Immature natural killer cell (primary cell): Measurements from ENCODE around the gene DAND5. TPM values are rescaled to one million over a fixed set of nuclear protein-coding genes. Genes with fewer than 3 reads are reported as not detected.

ENCODE experiments used
- DNase-seq, 3 donors: peaks; one replicate each; pipeline ENCODE4 v3.0.0; 2022; ENCODE audit warnings: mixed read lengths in 1 of 3
- H3K27ac Mint-ChIP-seq, 6 donors: one replicate each; pipeline ENCODE4 v1.8.0; 2020; ENCODE audit warnings: mixed read lengths in 6 of 6, mild to moderate bottlenecking in 5 of 6, inconsistent platforms in 4 of 6, moderate library complexity in 3 of 6
- H3K27me3 Mint-ChIP-seq, 3 donors: one replicate each; pipeline ENCODE4 v1.8.0; 2020 to 2021; ENCODE audit warnings: low read depth in 3 of 3, mild to moderate bottlenecking in 3 of 3, mixed read lengths in 3 of 3, moderate library complexity in 3 of 3, inconsistent platforms in 1 of 3
- H3K36me3 Mint-ChIP-seq, 3 donors: one replicate each; pipeline ENCODE4 v1.8.0; 2020; ENCODE audit warnings: mixed read lengths in 3 of 3, inconsistent platforms in 2 of 3, mild to moderate bottlenecking in 2 of 3
- H3K4me1 Mint-ChIP-seq, 2 donors: one replicate each; pipeline ENCODE4 v1.8.0; 2020; ENCODE audit warnings: inconsistent platforms in 2 of 2, mild to moderate bottlenecking in 2 of 2, mixed read lengths in 2 of 2, moderate library complexity in 1 of 2
- H3K4me3 Mint-ChIP-seq, 5 donors: one replicate each; pipeline ENCODE4 v1.8.0; 2020; ENCODE audit warnings: mild to moderate bottlenecking in 5 of 5, mixed read lengths in 5 of 5, inconsistent platforms in 3 of 5, moderate library complexity in 3 of 5
- H3K9me3 Mint-ChIP-seq, 6 donors: one replicate each; pipeline ENCODE4 v1.8.0; 2020; ENCODE audit warnings: mild to moderate bottlenecking in 6 of 6, mixed read lengths in 6 of 6, inconsistent platforms in 4 of 6, moderate library complexity in 3 of 6
- polyA plus RNA-seq, 3 donors: library from polyadenylated mRNA; unstranded; fragments of 300-500 nt; fragmentation: Illumina TruSeq; gene quantifications; one replicate each; pipeline ENCODE4 v1.2.3, GENCODE V29; 2021

Gene DAND5
- polyA plus RNA-seq, 3 donors from 2014 or later, result not detected

DNA sequence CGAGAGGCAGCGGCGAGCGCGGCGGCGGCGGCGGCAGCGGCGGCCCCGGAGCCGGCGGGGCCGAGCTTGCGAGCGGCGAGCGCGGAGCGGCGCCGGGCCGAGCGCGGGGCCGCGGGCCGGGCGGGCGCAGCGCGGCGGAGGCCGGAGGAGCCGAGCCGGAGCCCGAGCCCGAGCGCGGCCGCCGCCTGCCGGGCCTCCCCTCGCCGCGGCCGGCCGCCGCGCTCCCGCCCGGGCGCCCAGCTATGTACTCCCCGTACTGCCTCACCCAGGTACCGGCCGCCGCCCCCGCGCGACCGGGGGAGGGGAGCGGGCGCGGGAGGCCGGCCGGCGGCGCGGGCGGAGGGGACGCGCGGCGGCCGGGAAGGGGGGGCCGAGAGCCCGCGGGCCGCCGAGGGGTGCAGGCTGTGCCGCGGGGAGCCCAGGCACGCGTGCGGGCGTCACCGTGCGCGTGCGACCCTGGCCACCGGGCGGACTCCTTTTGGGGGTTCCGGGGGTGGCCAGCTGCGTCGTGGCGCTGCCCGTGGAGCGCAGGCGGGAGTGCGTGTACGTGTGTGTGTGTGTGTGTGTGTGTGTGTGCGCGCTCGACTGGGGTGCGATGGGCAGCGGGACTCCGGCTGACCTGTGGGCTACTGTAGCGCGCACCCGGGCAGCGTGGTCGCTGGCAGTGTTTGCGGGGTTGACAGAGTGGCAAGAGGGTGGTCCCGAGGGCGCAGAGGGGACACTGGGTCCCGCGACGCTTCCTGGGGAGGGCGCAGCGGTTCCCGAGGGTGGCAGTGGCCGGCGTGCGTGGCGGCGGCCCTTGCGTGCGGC is 26.4 kb downstream of the DAND5 start:
- peak overlapping the region in 1 of 6 donors; percentile 17 for H3K27ac Mint-ChIP-seq

DNA sequence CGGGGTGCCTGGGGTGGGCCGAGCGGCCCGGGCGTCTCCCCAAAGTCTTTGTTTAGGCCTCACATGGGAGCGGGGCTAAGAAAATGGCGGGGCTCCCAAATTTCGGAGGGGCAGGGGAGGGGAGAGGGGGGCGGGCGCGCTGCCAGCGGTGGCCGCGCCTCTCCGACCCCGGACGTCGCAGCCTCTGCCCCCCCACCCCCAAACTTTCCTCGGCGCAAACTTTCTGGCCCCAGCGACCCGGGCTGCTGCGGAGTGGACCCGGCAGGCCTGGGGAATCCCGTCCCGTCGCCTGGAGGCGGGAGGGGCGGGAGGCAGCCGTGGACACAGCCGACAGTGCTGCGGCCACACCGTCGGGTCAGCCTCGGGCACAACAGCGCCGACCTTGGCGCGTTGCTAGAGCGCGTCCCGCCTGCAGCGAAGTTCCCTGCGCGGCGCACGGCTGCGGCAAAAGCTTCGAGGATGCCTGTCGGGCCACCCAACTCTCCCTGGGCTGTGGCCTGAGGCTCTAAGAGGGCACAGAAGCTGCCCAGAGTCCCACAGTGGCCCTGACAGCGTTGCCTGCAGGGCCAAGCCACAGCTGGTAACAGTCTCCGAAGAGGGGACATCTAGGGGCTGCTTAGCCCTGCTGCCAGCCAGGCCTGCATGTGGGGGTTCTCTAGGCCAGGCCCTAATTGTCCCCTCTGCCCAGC is 27.2 kb downstream of the DAND5 start:
- peaks cover 0 to 4% (median 0%) of the 10 kb centered on the region in 3 donors for H3K36me3 Mint-ChIP-seq
- H3K4me1 Mint-ChIP-seq, result peaks cover 7 to 12% of the 10 kb centered on the region in 2 donors
- peak overlapping the region; percentile 50 to 76 (median 52) for H3K4me3 Mint-ChIP-seq
- peaks cover 0 to 2% (median 0%) of the 10 kb centered on the region in 6 donors for H3K9me3 Mint-ChIP-seq
- peaks cover 27 to 44% (median 36%) of the 10 kb centered on the region in 3 donors for H3K27me3 Mint-ChIP-seq
- H3K27ac Mint-ChIP-seq, result peak overlapping the region in 2 of 6 donors; percentile 49 to 62
- DNase-seq, result no peak

More for the DNA sequence above, 26.4 kb downstream of the DAND5 start:
- H3K4me3 Mint-ChIP-seq, result peak overlapping the region; percentile 47 to 84 (median 71)
- peaks cover 7 to 12% of the 10 kb centered on the region in 2 donors for H3K4me1 Mint-ChIP-seq
- peak in 2 of 3 donors; percentile 28 to 30 for DNase-seq
- H3K9me3 Mint-ChIP-seq, result peaks cover 0 to 2% (median 0%) of the 10 kb centered on the region in 6 donors
- peaks cover 26 to 44% (median 39%) of the 10 kb centered on the region in 3 donors for H3K27me3 Mint-ChIP-seq
- H3K36me3 Mint-ChIP-seq, result peaks cover 0 to 4% (median 0%) of the 10 kb centered on the region in 3 donors

DNA sequence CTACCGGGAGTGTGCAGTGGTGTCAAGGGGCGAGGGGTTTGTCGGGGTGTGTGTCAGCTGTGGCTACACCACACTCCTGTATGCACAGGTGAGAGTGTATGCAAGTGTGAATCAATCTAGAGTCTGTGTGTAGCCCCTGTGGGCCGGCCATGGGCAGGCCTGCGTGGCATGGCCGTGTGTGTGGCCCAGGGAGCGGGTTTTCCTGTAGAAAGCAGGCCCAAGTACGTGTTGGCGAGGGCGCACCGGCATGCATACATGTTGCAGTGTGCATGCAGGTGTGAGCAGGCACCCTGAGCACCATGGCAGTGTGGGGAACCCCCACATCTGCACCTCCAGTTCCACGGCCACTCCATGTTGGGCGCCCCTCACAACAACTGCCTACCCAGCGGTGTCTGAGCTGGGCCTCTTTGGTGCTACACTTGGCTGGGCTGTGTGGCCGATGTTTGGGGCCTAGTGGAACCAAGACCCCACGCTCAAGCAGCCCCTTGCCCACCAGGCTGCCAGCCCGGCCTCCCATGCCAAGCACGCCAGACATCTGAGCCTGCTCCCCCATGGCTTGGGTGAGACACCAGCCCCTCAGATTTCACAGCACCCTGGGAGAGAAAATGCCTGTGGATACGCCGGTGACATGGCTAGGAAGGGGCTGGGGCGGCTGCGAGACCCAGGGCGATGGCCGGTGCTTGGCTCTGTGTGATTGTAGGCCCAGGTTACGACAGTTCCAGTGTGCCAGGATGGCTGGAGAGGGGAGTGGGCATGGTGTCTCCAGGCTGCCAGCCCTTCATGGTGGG is 28.0 kb downstream of the DAND5 start:
- Mint-ChIP-seq H3K9me3 (peaks cover 0 to 2% (median 0%) of the 10 kb centered on the region in 6 donors), H3K4me3 (peak overlapping the region; percentile 50 to 76 (median 63)), H3K27ac (peak overlapping the region in 5 of 6 donors; percentile 40 to 83 (median 75)), H3K27me3 (peaks cover 25 to 43% (median 36%) of the 10 kb centered on the region in 3 donors), H3K4me1 (peaks cover 7 to 12% of the 10 kb centered on the region in 2 donors), H3K36me3 (peaks cover 0 to 4% (median 0%) of the 10 kb centered on the region in 3 donors)
- no peak for DNase-seq

DNA sequence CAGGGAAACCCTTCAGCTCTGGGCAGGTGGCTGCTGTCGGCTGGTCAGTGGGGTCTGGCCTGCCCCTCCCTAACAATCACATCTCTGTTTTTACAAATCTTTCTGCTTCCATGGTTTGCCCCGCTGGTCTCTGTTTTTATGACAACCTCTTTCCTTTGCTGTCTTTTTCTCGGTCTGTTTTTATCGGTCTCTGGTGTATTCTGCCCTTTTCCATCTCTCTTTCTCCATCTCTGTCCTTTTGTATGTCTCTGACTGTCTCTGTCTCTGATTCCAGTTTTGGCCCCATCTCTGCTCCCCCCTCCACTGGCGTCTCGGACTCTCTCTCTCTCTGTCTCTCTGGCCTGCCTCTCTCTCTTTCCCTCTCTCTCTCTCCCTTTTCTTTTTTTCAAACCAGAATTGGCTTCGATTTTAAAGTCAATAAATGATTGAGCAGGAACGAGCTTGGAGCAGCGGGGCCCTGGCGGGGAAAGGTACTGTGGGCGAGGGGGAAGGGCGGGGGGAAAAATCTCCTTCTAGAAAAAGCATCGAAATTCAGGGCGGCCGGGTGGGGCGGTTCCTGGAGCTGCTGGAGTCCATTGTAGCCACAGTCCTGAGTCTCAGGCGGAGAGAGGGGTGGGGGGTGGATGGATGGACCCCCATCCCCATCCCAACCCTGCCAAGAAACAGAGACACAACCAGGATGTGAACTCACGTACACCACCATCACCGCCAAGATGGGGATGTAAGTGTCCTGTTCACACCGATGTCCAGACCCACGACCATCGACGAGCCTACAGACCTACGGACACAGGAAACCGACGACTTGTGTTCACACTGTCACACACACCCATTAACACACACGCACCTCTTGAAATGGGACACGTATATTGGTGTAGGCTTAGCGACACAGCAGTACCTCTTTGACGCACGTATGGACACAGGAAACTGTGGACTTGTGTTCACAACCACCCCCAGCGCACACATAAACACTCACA is 28.9 kb downstream of the DAND5 start:
- peaks cover 25 to 39% (median 34%) of the 10 kb centered on the region in 3 donors for H3K27me3 Mint-ChIP-seq
- DNase-seq, result no peak
- peaks cover 0 to 4% (median 0%) of the 10 kb centered on the region in 3 donors for H3K36me3 Mint-ChIP-seq
- H3K4me3 Mint-ChIP-seq, result peak overlapping the region; percentile 25 to 59 (median 51)
- H3K9me3 Mint-ChIP-seq, result peaks cover 0 to 2% (median 0%) of the 10 kb centered on the region in 6 donors
- peak overlapping the region in 4 of 6 donors; percentile 40 to 83 (median 78) for H3K27ac Mint-ChIP-seq
- peaks cover 7 to 12% of the 10 kb centered on the region in 2 donors for H3K4me1 Mint-ChIP-seq

DNA sequence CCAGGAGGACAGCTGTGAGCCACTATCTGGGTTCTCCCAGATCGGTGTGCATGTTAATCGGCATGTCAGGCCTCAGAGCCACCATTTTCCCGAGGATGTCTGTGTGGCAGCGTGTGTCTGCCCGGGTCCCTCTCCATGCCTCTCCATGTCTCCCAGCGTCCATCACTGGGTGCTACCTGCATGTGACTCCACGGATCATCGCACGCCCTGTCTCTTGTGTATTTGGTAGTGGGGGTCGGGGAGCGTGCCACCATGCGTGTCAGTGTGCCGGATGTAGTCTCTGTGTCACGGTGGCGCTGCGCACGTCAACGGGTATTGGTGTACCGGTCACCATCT is 31.8 kb downstream of the DAND5 start:
- Mint-ChIP-seq H3K9me3 (no peaks in the 10 kb centered on the region), H3K27ac (no peak overlapping the region), H3K36me3 (peaks cover 0 to 4% (median 0%) of the 10 kb centered on the region in 3 donors), H3K4me3 (no peak overlapping the region), H3K4me1 (peaks cover 0 to 1% of the 10 kb centered on the region in 2 donors), H3K27me3 (peaks cover 12 to 21% (median 17%) of the 10 kb centered on the region in 3 donors)
- DNase-seq, result no peak

DNA sequence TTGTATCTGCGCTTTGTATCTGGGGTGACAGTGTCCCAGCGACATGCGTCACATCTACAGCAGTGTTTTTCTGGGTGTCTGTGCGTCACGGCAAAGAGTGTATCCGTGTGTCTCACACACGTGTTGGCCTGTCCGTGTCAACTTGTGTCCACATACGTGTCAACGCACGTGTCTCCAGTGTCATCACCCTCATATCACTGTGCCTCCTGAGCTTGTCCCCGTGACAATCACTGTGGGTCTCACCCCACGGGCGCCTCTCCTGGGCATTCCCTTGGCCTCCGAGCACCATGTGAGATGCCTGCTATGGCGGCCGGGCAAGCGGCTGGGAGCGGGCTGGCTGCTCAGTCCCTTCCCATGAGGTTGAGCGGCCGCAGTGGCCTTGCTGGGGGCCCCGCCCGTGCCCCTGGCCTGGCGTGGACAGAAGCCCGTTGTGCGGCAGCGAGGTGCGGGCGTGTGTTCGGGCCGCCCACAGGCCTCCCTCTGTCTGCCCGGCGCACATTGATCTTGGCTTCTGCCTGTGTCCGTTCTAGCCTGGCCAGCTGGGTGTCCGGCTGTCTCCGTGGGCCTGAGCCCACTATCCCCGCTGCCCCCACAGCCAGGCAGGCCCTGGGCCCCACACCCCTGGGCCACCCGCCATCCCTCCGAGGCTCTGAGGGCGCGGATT is 32.3 kb downstream of the DAND5 start:
- peaks cover 0 to 1% of the 10 kb centered on the region in 2 donors for H3K4me1 Mint-ChIP-seq
- H3K27ac Mint-ChIP-seq, result no peak overlapping the region
- no peak for DNase-seq
- no peaks in the 10 kb centered on the region for H3K9me3 Mint-ChIP-seq
- H3K27me3 Mint-ChIP-seq, result peaks cover 12 to 21% (median 17%) of the 10 kb centered on the region in 3 donors
- peaks cover 0 to 4% (median 0%) of the 10 kb centered on the region in 3 donors for H3K36me3 Mint-ChIP-seq
- H3K4me3 Mint-ChIP-seq, result no peak overlapping the region

DNA sequence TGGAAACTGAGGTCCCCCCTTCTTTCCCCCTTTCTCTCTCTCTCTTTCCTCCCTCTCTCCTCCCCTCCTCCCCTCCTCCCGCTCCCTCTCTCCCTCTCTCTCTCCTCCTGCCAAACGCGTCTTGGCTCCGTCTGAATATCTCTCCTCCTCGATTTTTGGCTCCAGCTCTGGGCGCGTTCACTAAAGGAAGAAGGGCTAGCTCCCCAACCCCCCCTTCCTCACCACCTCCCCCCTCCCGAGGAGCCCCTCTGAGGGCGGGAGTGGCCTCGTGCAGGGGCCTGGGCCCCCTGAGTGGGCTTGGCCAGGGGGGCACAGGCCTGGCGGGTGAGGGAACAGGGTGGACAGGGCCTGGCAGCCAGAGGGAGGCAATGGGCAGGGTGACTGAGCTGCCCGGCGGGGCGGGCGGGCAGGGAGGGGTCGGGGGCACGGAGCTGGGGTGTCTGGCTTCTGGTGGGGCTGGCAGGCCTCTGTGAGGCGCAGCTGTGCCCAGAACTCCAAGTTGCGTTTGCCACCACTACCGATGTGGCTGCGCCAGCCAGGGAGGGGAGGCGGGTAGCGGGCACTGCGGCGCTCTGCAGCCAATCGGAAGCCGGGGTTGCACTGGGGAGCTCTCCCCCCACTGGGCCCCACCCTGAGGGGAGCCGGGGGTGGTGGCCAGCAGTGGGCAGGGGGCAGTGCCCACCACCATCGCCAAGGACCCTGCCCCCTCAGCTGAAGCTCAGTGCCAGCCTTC is 33.0 kb downstream of the DAND5 start:
- peaks cover 9 to 14% (median 11%) of the 10 kb centered on the region in 3 donors for H3K27me3 Mint-ChIP-seq
- H3K4me3 Mint-ChIP-seq, result no peak overlapping the region
- peaks cover 0 to 4% (median 0%) of the 10 kb centered on the region in 3 donors for H3K36me3 Mint-ChIP-seq
- H3K27ac Mint-ChIP-seq, result no peak overlapping the region
- DNase-seq, result no peak
- H3K4me1 Mint-ChIP-seq, result no peaks in the 10 kb centered on the region
- H3K9me3 Mint-ChIP-seq, result peaks cover 0 to 2% (median 0%) of the 10 kb centered on the region in 6 donors

DNA sequence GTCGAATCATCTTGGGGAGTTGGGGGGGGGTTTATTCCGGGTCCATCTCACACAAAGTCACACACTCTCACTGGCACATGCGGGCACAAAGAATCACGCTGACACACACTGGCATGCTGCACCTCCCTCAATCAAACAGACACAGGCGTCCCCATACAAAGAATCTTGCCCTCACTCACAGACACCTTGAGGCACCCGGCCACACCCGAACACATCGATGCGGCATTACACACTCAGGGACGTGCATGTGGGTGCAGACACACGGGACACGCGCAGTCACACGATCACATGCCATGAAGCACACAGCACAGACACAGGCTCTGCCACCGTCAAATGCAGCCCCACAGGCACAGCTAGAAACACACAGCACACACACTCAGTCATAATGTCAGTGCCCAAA is 33.7 kb downstream of the DAND5 start:
- Mint-ChIP-seq H3K4me1 (no peaks in the 10 kb centered on the region), H3K9me3 (peaks cover 0 to 3% (median 0%) of the 10 kb centered on the region in 6 donors), H3K4me3 (no peak overlapping the region), H3K27ac (no peak overlapping the region), H3K27me3 (peaks cover 9 to 10% (median 10%) of the 10 kb centered on the region in 3 donors), H3K36me3 (peaks cover 0 to 1% (median 0%) of the 10 kb centered on the region in 3 donors)
- no peak for DNase-seq

DNA sequence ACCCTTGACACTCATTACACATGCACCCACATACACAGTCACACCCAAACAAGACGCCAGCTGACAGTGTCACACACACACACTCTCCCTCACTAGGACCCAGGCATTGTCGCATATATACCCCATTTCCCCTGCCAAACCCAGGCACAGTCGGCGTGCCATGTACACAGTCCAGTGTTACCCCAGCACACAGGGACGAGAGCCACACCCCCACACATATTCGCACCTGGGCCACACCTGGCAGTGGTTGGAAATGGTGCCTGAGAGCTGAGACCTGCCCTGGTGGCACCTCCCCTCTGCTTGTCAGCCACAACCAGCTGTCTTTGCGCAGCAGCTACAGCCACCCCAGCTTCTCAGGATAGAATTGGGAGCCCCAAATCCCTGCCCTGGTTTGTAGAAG is 34.9 kb downstream of the DAND5 start:
- H3K27me3 Mint-ChIP-seq, result peaks cover 13 to 16% (median 14%) of the 10 kb centered on the region in 3 donors
- no peak overlapping the region for H3K4me3 Mint-ChIP-seq
- H3K4me1 Mint-ChIP-seq, result no peaks in the 10 kb centered on the region
- no peak for DNase-seq
- H3K9me3 Mint-ChIP-seq, result peaks cover 0 to 3% (median 0%) of the 10 kb centered on the region in 6 donors
- H3K27ac Mint-ChIP-seq, result peak overlapping the region in 1 of 6 donors; percentile 29
- H3K36me3 Mint-ChIP-seq, result no peaks in the 10 kb centered on the region

DNA sequence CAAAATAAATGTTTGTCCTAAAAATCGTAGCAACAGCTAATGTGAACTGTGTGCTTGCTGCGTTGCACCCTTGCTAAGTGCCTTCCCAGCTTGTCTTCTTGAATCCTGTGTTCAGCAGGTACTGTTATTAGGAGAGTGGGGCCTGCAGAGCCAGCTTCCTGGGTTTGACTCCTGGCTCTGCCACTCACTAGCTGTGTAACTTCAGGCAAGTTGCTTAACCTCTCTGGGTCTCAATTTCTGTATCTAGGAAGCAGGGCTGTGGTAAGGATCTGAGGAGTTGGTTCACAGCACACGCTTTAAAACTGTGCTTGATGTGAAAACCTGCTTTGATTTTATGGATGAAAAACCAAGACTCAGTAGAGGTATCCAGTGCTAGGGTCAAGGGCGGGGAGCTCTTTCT is 35.9 kb downstream of the DAND5 start:
- H3K4me1 Mint-ChIP-seq, result no peaks in the 10 kb centered on the region
- no peak for DNase-seq
- H3K27ac Mint-ChIP-seq, result no peak overlapping the region
- no peak overlapping the region for H3K4me3 Mint-ChIP-seq
- H3K9me3 Mint-ChIP-seq, result peaks cover 0 to 3% (median 0%) of the 10 kb centered on the region in 6 donors
- no peaks in the 10 kb centered on the region for H3K36me3 Mint-ChIP-seq
- H3K27me3 Mint-ChIP-seq, result peaks cover 11 to 15% (median 15%) of the 10 kb centered on the region in 3 donors

DNA sequence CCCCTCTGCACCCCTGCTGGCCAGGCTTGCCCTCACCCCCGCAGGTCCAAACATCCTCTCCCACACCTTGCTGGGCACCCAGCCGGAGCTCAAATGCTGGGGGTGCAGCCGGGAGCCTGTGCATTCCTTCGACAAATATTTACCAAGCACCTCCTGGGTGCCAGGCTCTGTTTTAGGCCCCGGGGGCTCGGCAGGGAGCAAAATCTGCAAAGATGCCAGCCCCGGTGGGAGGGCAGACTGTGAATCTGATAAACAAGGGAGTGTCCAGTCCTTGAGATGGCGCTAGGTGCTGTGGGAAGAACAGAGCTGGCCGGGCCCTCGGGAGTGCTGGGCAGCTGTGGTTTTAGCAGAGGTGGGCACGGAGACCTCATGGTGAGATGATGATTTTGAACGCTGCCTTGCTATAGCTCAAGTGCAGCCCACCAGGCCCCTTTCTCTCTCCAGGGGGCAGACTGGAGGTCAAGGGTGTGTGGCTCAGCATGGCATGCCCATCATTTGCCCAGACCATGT is 36.5 kb downstream of the DAND5 start:
- Mint-ChIP-seq H3K27ac (no peak overlapping the region), H3K36me3 (no peaks in the 10 kb centered on the region), H3K4me1 (no peaks in the 10 kb centered on the region), H3K9me3 (peaks cover 0 to 3% (median 0%) of the 10 kb centered on the region in 6 donors), H3K27me3 (peaks cover 14 to 22% (median 18%) of the 10 kb centered on the region in 3 donors), H3K4me3 (no peak overlapping the region)
- no peak for DNase-seq
